ENCODE measurements around the gene WASHC4. TPM values are rescaled to one million over a fixed set of nuclear protein-coding genes. Genes with fewer than 3 reads are reported as not detected.

The WASHC4 gene, protein sequence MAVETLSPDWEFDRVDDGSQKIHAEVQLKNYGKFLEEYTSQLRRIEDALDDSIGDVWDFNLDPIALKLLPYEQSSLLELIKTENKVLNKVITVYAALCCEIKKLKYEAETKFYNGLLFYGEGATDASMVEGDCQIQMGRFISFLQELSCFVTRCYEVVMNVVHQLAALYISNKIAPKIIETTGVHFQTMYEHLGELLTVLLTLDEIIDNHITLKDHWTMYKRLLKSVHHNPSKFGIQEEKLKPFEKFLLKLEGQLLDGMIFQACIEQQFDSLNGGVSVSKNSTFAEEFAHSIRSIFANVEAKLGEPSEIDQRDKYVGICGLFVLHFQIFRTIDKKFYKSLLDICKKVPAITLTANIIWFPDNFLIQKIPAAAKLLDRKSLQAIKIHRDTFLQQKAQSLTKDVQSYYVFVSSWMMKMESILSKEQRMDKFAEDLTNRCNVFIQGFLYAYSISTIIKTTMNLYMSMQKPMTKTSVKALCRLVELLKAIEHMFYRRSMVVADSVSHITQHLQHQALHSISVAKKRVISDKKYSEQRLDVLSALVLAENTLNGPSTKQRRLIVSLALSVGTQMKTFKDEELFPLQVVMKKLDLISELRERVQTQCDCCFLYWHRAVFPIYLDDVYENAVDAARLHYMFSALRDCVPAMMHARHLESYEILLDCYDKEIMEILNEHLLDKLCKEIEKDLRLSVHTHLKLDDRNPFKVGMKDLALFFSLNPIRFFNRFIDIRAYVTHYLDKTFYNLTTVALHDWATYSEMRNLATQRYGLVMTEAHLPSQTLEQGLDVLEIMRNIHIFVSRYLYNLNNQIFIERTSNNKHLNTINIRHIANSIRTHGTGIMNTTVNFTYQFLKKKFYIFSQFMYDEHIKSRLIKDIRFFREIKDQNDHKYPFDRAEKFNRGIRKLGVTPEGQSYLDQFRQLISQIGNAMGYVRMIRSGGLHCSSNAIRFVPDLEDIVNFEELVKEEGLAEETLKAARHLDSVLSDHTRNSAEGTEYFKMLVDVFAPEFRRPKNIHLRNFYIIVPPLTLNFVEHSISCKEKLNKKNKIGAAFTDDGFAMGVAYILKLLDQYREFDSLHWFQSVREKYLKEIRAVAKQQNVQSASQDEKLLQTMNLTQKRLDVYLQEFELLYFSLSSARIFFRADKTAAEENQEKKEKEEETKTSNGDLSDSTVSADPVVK
- 41.2 and 45.3 TPM in 2 replicates for total RNA-seq (2021)
- long read RNA-seq, transcript WASHC4-201 (25 exons, 2,897 nt): major isoform, 9 of 330 reads
- long read RNA-seq, partial matches to known transcripts: 270 of 330 reads
- long read RNA-seq, other reads (novel, unspliced or antisense): 51 of 330 reads

DNA sequence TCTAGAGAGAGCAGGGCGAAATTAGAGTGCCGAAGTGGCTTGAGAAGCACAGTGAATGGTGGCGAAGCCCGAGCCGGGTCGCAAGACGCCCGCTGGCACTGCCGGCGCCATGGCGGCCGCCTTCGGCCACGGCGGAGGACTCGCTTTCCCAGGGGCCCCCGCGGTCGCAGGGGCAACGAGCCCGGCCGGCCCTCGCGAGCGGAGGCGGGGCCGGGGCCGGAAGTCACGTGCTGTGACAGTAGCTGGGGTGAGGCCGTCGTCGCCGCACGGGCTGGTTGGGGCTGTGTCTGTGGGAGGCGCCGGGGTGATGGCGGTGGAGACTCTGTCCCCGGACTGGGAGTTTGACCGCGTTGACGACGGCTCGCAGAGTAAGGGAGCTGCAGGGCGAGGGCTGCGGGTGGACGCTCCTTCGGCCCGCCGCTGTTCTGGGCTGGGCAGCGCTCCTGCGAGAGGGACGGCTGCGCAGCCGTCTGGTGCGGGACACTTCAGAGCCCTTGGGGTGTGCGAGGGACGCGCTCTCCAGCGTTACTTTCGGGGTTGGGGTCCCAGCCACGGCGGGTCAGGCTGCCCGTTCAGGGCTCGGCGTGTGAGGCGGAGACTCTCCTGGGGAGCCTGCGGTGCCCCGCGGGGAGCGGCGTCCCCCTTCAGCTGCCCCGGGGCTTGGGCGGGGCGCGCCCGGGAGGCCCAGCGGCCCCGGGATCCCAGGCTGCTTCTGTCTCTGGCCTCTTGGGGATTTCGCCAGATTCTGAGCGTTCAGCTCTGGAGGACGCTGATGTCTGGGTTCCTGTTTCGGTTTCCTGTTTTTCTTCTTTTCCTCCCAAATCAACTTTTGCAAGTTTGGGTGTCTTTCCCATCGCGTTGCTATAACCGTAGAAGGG lies at the start of gene WASHC4:
Gene WASHC4, plus strand, starts transcription at position 238 of the 878 bp plus-strand sequence. Its CDS starts 70 bp downstream, at position 308.
- H3K14ac ChIP-seq (ENCODE audit: insufficient read depth, low read length): peak within 1 kb of the TSS; percentile 77
- Mint-ChIP-seq H3K27me3 (ENCODE audit: low read depth) (no peaks in the 10 kb centered on the region; the same call in 1 of the 2 replicates), H3K4me1 (peaks cover 38 to 42% of the 10 kb centered on the region in 2 experiments), H3K4me3 (peak within 1 kb of the TSS; percentile 94 to 95), H3K9me3 (peaks cover 2 to 5% of the 10 kb centered on the region in 2 experiments; a peak in 2 of 5 replicates), H3K36me3 (ENCODE audit: insufficient read depth in 1 of 3, low read depth in 3 of 3) (peaks cover 8 to 11% (median 9%) of the 10 kb centered on the region in 3 experiments), H3K27ac (peak within 1 kb of the TSS; percentile 86 to 99 (median 98); a peak in 6 of 7 replicates)
- H3K23ac ChIP-seq (ENCODE audit: insufficient read length, low read depth, low read length): no peak within 1 kb of the TSS
- H3K9me3 ChIP-seq (ENCODE audit: control insufficient read depth, low read depth, low read length): no peaks in the 10 kb centered on the region
- no peaks in the 10 kb centered on the region for H3K79me1 ChIP-seq (ENCODE audit: insufficient read depth, low read depth, low read length, poor library complexity, severe bottlenecking)
- WGBS (ENCODE audit: extremely low coverage, insufficient read length, low lambda C conversion rate): no CpG with 5 or more reads among the region's 85 CpGs
- H3K4me2 ChIP-seq (ENCODE audit: insufficient read depth, insufficient read length, low read length): peak within 1 kb of the TSS; percentile 79
- H3K23me2 ChIP-seq (ENCODE audit: insufficient read length, low read depth, low read length, poor library complexity, severe bottlenecking): peaks cover 5% of the 10 kb centered on the region
- no peak within 1 kb of the TSS for H2BK12ac ChIP-seq (ENCODE audit: insufficient read length, low read depth, low read length)
- H4K20me1 ChIP-seq (ENCODE audit: control insufficient read depth, insufficient read depth, insufficient read length): no peaks in the 10 kb centered on the region
- H4K91ac ChIP-seq (ENCODE audit: insufficient read length, low read depth, low read length): no peak within 1 kb of the TSS
- H3K18ac ChIP-seq (ENCODE audit: insufficient read length, low read depth, low read length): peak within 1 kb of the TSS; percentile 76
- H3K79me2 ChIP-seq (ENCODE audit: insufficient read depth, low read length): peaks cover 19% of the 10 kb centered on the region; the same call in 1 of the 2 replicates
- no peak within 1 kb of the TSS for H2BK20ac ChIP-seq (ENCODE audit: low read depth, low read length, poor library complexity, severe bottlenecking)
- peak; percentile 96 for DNase-seq
- H4K8ac ChIP-seq (replicated peaks; ENCODE audit: insufficient read length, low read depth, low read length): no peak within 1 kb of the TSS
- no peaks in the 10 kb centered on the region; the same call in 1 of the 2 replicates for H3K4me1 ChIP-seq (ENCODE audit: insufficient read depth, low read length)
- TF ChIP-seq, protein P1, sequence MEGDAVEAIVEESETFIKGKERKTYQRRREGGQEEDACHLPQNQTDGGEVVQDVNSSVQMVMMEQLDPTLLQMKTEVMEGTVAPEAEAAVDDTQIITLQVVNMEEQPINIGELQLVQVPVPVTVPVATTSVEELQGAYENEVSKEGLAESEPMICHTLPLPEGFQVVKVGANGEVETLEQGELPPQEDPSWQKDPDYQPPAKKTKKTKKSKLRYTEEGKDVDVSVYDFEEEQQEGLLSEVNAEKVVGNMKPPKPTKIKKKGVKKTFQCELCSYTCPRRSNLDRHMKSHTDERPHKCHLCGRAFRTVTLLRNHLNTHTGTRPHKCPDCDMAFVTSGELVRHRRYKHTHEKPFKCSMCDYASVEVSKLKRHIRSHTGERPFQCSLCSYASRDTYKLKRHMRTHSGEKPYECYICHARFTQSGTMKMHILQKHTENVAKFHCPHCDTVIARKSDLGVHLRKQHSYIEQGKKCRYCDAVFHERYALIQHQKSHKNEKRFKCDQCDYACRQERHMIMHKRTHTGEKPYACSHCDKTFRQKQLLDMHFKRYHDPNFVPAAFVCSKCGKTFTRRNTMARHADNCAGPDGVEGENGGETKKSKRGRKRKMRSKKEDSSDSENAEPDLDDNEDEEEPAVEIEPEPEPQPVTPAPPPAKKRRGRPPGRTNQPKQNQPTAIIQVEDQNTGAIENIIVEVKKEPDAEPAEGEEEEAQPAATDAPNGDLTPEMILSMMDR (conservative IDR thresholded peaks at IDR 0.05): no peak
- H2AK5ac ChIP-seq (ENCODE audit: insufficient read length, low read length): no peak within 1 kb of the TSS
- no peak within 1 kb of the TSS for H2AFZ ChIP-seq (ENCODE audit: low read length)
- H2BK120ac ChIP-seq (ENCODE audit: low read depth, low read length, poor library complexity, severe bottlenecking): no peak within 1 kb of the TSS
- no peak within 1 kb of the TSS for H2BK15ac ChIP-seq (ENCODE audit: low read depth, low read length)
- H3K4ac ChIP-seq (ENCODE audit: low read depth, low read length): no peak within 1 kb of the TSS
- no peak within 1 kb of the TSS for H3K56ac ChIP-seq (ENCODE audit: insufficient read length, low read depth, low read length)
- peak within 1 kb of the TSS; percentile 76 for H3K9ac ChIP-seq (ENCODE audit: extremely low read depth, insufficient read length, low read length)
- H3T11ph ChIP-seq (ENCODE audit: low read length): no peak within 1 kb of the TSS
- H2BK5ac ChIP-seq (ENCODE audit: insufficient read length, low read length): no peak within 1 kb of the TSS
- peak within 1 kb of the TSS; percentile 7 for H3K27ac ChIP-seq (ENCODE audit: insufficient read length, low read depth, low read length)
- peak within 1 kb of the TSS; percentile 53 for H4K5ac ChIP-seq (ENCODE audit: insufficient read length, low read depth, low read length)
- no peaks in the 10 kb centered on the region for H3K27me3 ChIP-seq (ENCODE audit: insufficient read depth, low read length)
